Esophagus muscularis mucosa (tissue), 4 donors: ENCODE measurements around the gene C2CD4C. TPM values are rescaled to one million over a fixed set of nuclear protein-coding genes. Genes with fewer than 3 reads are reported as not detected.

ENCODE experiments used
- DNase-seq: peaks from one replicate; pipeline ENCODE4 v3.0.0-alpha.2; 2017; ENCODE audit errors: extremely low spot score
- H3K27ac ChIP-seq, 4 donors: fragments of 200-600 bp; sonication (generic); replicated peaks in 1 of 4; 1 replicate in 3 of 4; 2 replicates in 1 of 4; pipeline ENCODE4 v1.5.1; 2016 to 2019; ENCODE audit warnings: mild to moderate bottlenecking in 1 of 4
- H3K27me3 ChIP-seq, 4 donors: fragments of 200-600 bp; sonication (generic); one replicate each; pipeline versions ENCODE4 v1.5.1 to v1.6.0; 2016 to 2019
- H3K36me3 ChIP-seq, 4 donors: fragments of 200-600 bp; sonication (generic); one replicate each; pipeline ENCODE4 v1.5.1; 2016 to 2019
- H3K4me1 ChIP-seq, 4 donors: fragments of 200-600 bp; sonication (generic); one replicate each; pipeline ENCODE4 v1.5.1; 2016 to 2019
- H3K4me3 ChIP-seq, 4 donors: fragments of 200-600 bp; sonication (generic); 1 replicate in 2 of 4; 2 replicates in 2 of 4; pipeline ENCODE4 v1.5.1; 2016 to 2019; ENCODE audit warnings: mild to moderate bottlenecking in 4 of 4, moderate library complexity in 1 of 4
- H3K9me3 ChIP-seq, 4 donors: fragments of 200-600 bp; sonication (generic); 1 replicate in 3 of 4; 2 replicates in 1 of 4; pipeline ENCODE4 v1.5.1; 2016 to 2019
- CTCF ChIP-seq, 3 experiments: fragments of 200-600 bp in 2 of 3; fragments of 450-650 bp in 1 of 3; sonication (generic) in 2 of 3; IDR thresholded peaks; one replicate each; pipeline ENCODE4 v1.5.1; 2017 to 2019; ENCODE audit warnings: antibody characterized with exemption in 3 of 3, mild to moderate bottlenecking in 2 of 3, moderate library complexity in 1 of 3
- EP300 ChIP-seq: sonication (generic); formaldehyde crosslinking; IDR thresholded peaks from one replicate; pipeline ENCODE4 v1.6.1; 2017; ENCODE audit warnings: antibody characterized with exemption
- POLR2A ChIP-seq: fragments of 450-650 bp; IDR thresholded peaks from one replicate; pipeline ENCODE4 v1.6.1; 2017; ENCODE audit warnings: antibody characterized with exemption, moderate library complexity, mild to moderate bottlenecking, low read depth
- POLR2AphosphoS5 ChIP-seq, 2 donors: sonication (generic); formaldehyde crosslinking; IDR thresholded peaks; one replicate each; pipeline ENCODE4 v1.6.1; 2017; ENCODE audit warnings: antibody characterized with exemption in 2 of 2
- WGBS: methylation state at CpG from one replicate; pipeline ENCODE4 v1.1.5; 2018; 5-methylcytosine and 5-hydroxymethylcytosine counted together
- intact Hi-C: fragments of 100-400 bp; cut with DNase I; formaldehyde crosslinking; loops from one replicate; pipeline ENCODE4 v1.15.1; 2023
- total RNA-seq, 4 donors: library from RNA; depleted of rRNA; stranded (reverse); fragments of >200 nt; gene quantifications; one replicate each; pipeline versions ENCODE4 v1.1.0 to v1.2.1, GENCODE V29; 2016

The C2CD4C gene
- total RNA-seq, 4 donors from 2014 or later: 0.46 to 3.7 (median 1.7) TPM

GRCh38 chr19:406971-407510 is 1.9 kb downstream of the C2CD4C start:
- no peak for DNase-seq
- intact Hi-C loops: no loop called here
- 86% methylated on average over 16 of the region's 48 CpGs for WGBS
- Histone ChIP-seq H3K27ac (no peak overlapping the region), H3K4me3 (no peak overlapping the region), H3K27me3 (peaks cover 0 to 86% (median 40%) of the 10 kb centered on the region in 4 donors), H3K4me1 (peaks cover 15 to 35% (median 28%) of the 10 kb centered on the region in 4 donors), H3K9me3 (no peaks in the 10 kb centered on the region), H3K36me3 (no peaks in the 10 kb centered on the region)
- TF ChIP-seq POLR2A (no peak), POLR2AphosphoS5 (IDR thresholded peaks at IDR 0.05) (no peak), CTCF (IDR thresholded peaks at IDR 0.05) (no peak)

DNA sequence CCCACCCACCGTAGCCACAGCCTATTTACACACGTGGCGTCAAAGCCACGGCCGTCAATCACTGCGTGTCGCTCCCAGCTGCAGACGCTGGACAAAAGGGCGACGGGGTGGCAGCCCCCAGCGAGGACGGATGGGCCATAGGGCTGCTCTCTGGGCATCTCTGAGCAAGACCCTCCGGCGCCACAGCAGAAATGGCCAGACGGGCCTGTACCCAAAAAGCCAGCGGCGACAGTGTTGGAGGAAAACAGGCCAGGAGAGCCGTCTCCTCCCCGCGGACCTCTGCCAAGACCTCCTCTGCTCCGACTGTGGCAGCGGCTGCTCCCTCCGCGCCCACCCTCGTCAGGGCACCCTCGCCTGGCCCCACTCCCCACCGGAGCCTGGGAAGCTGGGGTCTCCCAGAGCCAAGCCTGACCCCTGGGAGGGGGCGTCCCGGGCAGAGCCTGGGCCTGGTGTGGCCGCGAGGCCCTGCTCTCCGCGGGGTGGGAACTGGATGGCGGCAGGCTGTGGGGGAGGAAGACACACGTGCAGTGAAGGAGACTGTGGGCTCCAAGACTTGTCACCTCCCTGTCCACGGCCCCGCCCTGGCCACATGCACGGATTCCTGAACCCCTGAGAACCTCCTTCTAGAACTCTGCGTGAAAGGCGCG is 2.7 kb downstream of the C2CD4C start:
- no peak overlapping the region for H3K4me3 ChIP-seq
- no peaks in the 10 kb centered on the region for H3K36me3 ChIP-seq
- intact Hi-C loops: no loop called here
- no peak overlapping the region for H3K27ac ChIP-seq
- H3K4me1 ChIP-seq: peaks cover 15 to 37% (median 32%) of the 10 kb centered on the region in 4 donors
- TF ChIP-seq EP300 (no peak), POLR2A (no peak), CTCF (IDR thresholded peaks at IDR 0.05) (no peak), POLR2AphosphoS5 (IDR thresholded peaks at IDR 0.05) (no peak)
- no peak for DNase-seq
- H3K27me3 ChIP-seq: peaks cover 0 to 86% (median 39%) of the 10 kb centered on the region in 4 donors
- no peaks in the 10 kb centered on the region for H3K9me3 ChIP-seq
- WGBS: 77% methylated on average over 10 of the region's 41 CpGs

DNA sequence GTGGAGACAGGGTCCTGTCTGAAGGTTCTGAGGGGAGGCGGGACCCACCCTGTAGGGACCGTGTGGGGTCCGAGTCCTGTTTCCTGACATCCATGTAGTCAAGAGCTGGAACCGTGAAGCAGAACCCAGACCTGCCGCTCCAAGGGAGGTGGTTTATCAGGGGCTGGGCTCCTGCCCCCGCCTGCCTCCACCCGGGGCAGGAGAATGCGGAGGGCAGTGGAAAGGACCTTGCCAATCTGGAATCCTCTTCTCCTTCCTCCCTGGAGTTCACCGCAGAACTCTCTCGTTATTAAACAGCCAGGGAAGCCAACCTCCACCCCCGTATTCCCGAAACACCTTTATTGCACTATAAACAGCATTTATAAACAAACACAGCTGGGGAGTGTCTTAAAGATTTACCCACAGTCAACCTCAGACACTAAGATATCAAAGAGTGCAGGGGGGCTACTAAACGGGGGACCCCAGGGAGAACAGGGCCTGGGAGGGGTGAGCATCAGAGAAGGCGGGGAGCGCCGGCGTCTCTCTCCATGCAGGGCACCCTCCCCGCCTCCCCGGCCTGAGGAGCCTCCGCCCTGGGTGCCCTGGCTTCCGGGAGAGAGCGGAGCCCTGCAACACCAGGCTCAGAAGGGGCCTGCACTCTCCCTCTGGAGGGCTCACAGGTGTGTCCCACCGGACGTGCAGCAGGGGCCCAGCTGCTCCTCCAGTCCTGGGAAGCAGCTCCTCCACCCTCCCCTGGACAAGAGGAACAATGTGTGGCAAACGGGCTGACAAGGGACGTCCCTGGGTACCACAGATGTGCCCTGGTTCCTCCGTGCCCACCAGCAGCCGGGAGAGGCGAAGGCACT is 3.6 kb downstream of the C2CD4C start:
- H3K4me3 ChIP-seq: no peak overlapping the region
- peaks cover 15 to 36% (median 31%) of the 10 kb centered on the region in 4 donors for H3K4me1 ChIP-seq
- H3K27me3 ChIP-seq: peaks cover 0 to 88% (median 40%) of the 10 kb centered on the region in 4 donors
- 49% methylated on average over 27 of the region's 29 CpGs for WGBS
- no peaks in the 10 kb centered on the region for H3K9me3 ChIP-seq
- no peak for DNase-seq
- intact Hi-C loops: no loop called here
- no peak overlapping the region for H3K27ac ChIP-seq
- no peaks in the 10 kb centered on the region for H3K36me3 ChIP-seq
- no peak for TF ChIP-seq EP300
- no peak for TF ChIP-seq POLR2A
- TF ChIP-seq CTCF (IDR thresholded peaks at IDR 0.05): no peak
- TF ChIP-seq POLR2AphosphoS5 (IDR thresholded peaks at IDR 0.05): no peak

DNA sequence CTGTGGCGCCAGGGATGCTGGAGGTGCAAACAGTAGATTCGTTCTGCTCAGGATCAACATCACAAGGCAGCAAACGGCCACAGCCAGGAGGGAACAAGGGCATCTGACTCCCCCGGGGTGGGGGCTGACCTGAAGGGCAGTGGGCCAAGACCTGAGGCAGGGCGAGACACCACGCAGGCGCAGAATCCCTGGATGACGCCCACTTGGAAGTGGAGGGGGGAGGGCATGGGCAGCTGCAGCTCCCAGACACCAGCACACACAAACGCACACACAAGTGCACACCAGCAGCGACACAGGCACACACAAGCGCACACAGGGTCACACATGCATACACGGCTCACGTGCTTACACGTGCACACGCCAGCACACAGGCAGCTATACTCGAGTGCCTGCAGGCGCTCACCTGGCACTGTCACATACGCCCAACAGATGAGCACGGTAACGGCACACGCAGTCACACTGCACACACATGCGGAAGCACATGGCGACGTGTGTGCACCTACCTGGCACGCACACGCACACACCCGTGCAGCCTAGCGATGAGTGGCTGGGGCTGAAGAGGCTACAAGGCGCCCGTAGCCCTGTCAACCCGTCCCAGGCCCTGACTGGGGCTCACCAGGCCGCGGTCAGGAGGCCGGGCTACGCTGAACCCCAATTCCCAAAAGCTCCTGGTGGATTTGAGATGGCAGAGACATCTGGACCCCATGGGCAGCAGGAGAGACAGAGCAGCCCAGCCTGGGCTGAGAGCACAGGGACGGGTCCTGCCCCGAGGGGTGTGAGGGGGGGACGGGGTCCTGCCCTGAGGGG is 5.5 kb downstream of the C2CD4C start:
- TF ChIP-seq CTCF (IDR thresholded peaks at IDR 0.05): no peak
- TF ChIP-seq POLR2A: no peak
- no peak for TF ChIP-seq EP300
- no peak for TF ChIP-seq POLR2AphosphoS5 (IDR thresholded peaks at IDR 0.05)
- H3K4me1 ChIP-seq: peaks cover 3 to 16% (median 12%) of the 10 kb centered on the region in 4 donors
- no peak overlapping the region for H3K4me3 ChIP-seq
- H3K9me3 ChIP-seq: no peaks in the 10 kb centered on the region
- H3K36me3 ChIP-seq: no peaks in the 10 kb centered on the region
- no peak for DNase-seq
- no peak overlapping the region for H3K27ac ChIP-seq
- WGBS: 83% methylated on average over 22 of the region's 38 CpGs
- intact Hi-C loops: no loop called here
- H3K27me3 ChIP-seq: peaks cover 0 to 81% (median 23%) of the 10 kb centered on the region in 4 donors
